ENCODE data around the gene NHEJ1.

DNA sequence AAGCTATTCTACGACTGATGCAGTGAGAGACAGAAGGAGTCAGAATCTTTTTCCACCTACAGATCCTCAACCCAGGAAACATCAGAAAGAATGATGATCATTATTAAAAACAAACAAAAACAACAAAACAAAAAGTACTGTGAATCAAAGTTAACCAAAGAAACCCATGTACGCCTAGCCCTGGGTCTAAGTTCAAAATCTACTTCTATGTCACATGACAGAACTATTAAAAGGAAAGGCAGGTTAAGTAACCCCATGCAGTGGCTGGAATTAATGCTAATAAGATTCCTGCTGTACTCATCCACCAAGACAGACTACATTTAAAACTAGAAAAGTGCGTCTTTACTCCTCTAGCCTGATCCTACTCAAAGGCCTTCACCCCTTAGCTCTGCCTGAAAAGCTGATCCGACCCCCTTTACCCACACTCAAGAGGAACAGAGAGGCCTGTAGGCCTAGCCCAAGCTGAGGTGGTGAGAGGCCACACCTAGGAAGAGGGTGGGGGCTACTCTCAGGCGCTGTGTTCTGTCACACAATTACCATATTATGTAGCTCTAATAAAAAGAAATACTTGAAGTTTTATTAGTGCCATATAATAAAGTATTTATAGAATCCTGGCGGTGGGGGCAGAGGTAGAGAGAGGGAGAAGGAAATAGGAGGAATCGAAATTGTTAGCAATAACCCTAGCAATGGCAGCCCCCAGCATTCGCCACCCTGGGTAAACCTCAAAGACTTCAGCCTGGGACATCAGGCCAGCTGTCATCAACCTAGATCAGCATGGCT, 37.1 kb downstream of the NHEJ1 start:
- no peak for TF ChIP-seq SUZ12 (IDR thresholded peaks at IDR 0.05; ENCODE audit: extremely low read depth, insufficient read depth, insufficient read length)
- no peak for TF ChIP-seq ZNF274 (IDR thresholded peaks at IDR 0.05; ENCODE audit: low read depth, low read length)
